Measurements from ENCODE around the gene WIZ.

DNA sequence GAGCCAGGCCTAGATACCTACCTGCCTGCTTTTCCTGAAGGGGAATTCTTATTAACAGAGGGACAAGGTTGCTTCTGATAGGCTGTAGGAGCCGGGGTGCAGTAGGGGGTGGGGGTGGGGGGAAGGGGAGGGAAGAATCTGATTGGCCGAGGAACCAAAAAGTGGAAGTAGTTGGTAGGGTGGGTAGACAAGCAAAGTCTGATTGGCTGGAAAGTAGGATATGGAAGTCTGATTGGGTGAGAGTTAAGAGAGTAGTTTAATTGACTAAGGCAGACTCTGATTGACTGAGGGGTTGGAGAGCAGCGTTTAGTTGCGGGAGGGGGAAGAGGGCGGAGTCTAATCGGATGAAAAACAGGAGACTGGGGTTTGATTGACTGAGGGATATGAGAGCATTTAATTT is 49.2 kb upstream of the WIZ start:
- TF ChIP-seq, protein P1, sequence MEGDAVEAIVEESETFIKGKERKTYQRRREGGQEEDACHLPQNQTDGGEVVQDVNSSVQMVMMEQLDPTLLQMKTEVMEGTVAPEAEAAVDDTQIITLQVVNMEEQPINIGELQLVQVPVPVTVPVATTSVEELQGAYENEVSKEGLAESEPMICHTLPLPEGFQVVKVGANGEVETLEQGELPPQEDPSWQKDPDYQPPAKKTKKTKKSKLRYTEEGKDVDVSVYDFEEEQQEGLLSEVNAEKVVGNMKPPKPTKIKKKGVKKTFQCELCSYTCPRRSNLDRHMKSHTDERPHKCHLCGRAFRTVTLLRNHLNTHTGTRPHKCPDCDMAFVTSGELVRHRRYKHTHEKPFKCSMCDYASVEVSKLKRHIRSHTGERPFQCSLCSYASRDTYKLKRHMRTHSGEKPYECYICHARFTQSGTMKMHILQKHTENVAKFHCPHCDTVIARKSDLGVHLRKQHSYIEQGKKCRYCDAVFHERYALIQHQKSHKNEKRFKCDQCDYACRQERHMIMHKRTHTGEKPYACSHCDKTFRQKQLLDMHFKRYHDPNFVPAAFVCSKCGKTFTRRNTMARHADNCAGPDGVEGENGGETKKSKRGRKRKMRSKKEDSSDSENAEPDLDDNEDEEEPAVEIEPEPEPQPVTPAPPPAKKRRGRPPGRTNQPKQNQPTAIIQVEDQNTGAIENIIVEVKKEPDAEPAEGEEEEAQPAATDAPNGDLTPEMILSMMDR (IDR thresholded peaks at IDR 0.05; ENCODE audit: borderline replicate concordance, extremely low read depth, low read length, poor library complexity, severe bottlenecking) = no peak
- TF ChIP-seq EZH2 (IDR thresholded peaks at IDR 0.05; ENCODE audit: borderline replicate concordance, low read depth, low read length, severe bottlenecking) = no peak
